Measurements from ENCODE around the gene NUDT6. TPM values are rescaled to one million over a fixed set of nuclear protein-coding genes. Genes with fewer than 3 reads are reported as not detected.
"Not testable (repeated sequence)": the region's sequence is repeated elsewhere in the genome, so short reads cannot be mapped to it uniquely, and the experiment has no call there.

Gene NUDT6
- total RNA-seq, 1 donor from 2014 or later = 9.3 TPM

GRCh38 chr4:122851568-122851967, 70.8 kb downstream of the NUDT6 start:
- peaks cover 9% of the 10 kb centered on the region for H3K4me1 Mint-ChIP-seq
- H3K27ac Mint-ChIP-seq = no peak overlapping the region
- H3K36me3 Mint-ChIP-seq = peaks cover 10% of the 10 kb centered on the region
- DNase-seq (ENCODE audit: low spot score in 2 of 2, unreplicated experiment in 2 of 2) = no peak
- no peaks in the 10 kb centered on the region for H3K27me3 Mint-ChIP-seq (ENCODE audit: low read depth)
- peaks cover 12% of the 10 kb centered on the region for H3K9me3 Mint-ChIP-seq
- TF ChIP-seq CTCF (IDR thresholded peaks at IDR 0.05; ENCODE audit: unreplicated experiment) = no peak
- H3K4me3 Mint-ChIP-seq = no peak overlapping the region

DNA sequence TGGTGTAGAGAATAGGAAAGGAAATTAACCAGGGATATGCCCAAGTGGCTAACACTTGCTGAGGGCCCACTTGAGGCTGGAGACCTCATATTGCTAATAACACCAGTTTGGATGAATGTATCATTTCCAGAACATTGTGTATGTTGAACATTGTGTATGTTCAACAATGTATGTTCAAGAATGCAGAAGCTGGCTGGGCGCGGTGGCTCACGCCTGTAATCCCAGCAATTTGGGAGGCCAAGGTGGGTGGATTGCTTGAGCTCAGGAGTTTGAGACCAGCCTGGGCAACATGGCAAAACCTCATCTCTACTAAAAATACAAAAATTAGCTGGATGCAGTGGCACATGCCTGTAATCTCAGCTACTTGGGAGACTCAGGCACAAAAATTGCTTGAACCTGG, 72.6 kb downstream of the NUDT6 start:
- not testable (repeated sequence) for DNase-seq (ENCODE audit: low spot score in 2 of 2, unreplicated experiment in 2 of 2); H3K27ac Mint-ChIP-seq; H3K4me3 Mint-ChIP-seq; H3K27me3 Mint-ChIP-seq (ENCODE audit: low read depth); H3K4me1 Mint-ChIP-seq
- peaks cover 12% of the 10 kb centered on the region for H3K9me3 Mint-ChIP-seq
- H3K36me3 Mint-ChIP-seq = peaks cover 10% of the 10 kb centered on the region

DNA sequence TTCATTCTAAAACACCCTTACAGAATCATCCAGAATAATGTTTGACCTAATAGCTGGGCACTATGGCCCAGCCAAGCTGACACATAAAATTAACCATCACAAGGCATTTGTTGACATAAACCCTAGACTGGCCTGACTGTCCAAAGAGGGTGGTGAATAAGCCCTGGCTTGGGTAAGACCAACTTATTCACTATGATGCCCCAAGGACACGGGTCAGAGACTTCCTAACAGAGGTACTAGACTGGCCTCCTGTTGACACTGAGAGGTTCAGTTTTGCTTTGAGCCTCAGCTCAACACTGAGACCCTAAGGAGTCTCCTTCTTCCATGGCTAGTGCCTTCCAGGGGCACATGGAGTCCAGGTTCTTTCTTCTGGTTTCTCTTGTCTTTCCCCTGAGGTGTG, 74.5 kb downstream of the NUDT6 start:
- no peak for TF ChIP-seq CTCF (IDR thresholded peaks at IDR 0.05; ENCODE audit: unreplicated experiment)
- no peak overlapping the region for H3K27ac Mint-ChIP-seq
- no peaks in the 10 kb centered on the region for H3K27me3 Mint-ChIP-seq (ENCODE audit: low read depth)
- H3K9me3 Mint-ChIP-seq = peaks cover 12% of the 10 kb centered on the region
- peaks cover 10% of the 10 kb centered on the region for H3K36me3 Mint-ChIP-seq
- H3K4me3 Mint-ChIP-seq = no peak overlapping the region
- DNase-seq (ENCODE audit: low spot score in 2 of 2, unreplicated experiment in 2 of 2) = no peak
- H3K4me1 Mint-ChIP-seq = peaks cover 4% of the 10 kb centered on the region

DNA sequence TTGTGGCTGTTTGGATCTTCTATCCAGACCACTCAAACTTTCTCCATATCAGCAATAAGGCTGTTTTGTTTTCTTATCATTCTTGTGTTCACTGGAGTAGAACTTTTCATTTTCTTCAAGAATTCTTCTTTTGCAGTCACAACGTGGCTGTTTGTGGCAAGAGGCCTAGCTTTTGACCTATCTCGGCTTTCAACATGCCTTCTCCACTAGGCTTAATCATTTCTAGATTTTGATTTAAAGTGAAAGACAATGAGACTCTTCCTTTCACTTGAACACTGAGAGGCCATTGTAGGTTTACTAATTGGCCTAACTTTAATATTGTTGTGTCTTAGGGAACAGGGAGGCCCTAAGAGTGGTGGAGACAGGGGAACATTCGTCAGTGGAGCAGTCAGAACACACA, 76.6 kb downstream of the NUDT6 start:
- H3K9me3 Mint-ChIP-seq = peaks cover 12% of the 10 kb centered on the region
- no peaks in the 10 kb centered on the region for H3K27me3 Mint-ChIP-seq (ENCODE audit: low read depth)
- no peak overlapping the region for H3K27ac Mint-ChIP-seq
- DNase-seq (ENCODE audit: low spot score in 2 of 2, unreplicated experiment in 2 of 2) = no peak
- no peak overlapping the region for H3K4me3 Mint-ChIP-seq
- H3K4me1 Mint-ChIP-seq = peaks cover 4% of the 10 kb centered on the region
- TF ChIP-seq CTCF (IDR thresholded peaks at IDR 0.05; ENCODE audit: unreplicated experiment) = no peak
- H3K36me3 Mint-ChIP-seq = peaks cover 10% of the 10 kb centered on the region

- Mint-ChIP-seq H3K4me1 (peaks cover 4% of the 10 kb centered on the region), H3K36me3 (peaks cover 10% of the 10 kb centered on the region), H3K4me3 (no peak overlapping the region), H3K27me3 (ENCODE audit: low read depth) (no peaks in the 10 kb centered on the region), H3K27ac (no peak overlapping the region), H3K9me3 (peaks cover 12% of the 10 kb centered on the region)
- no peak for TF ChIP-seq CTCF (IDR thresholded peaks at IDR 0.05; ENCODE audit: unreplicated experiment)
- DNase-seq (ENCODE audit: low spot score in 2 of 2, unreplicated experiment in 2 of 2) = no peak
Observed at GRCh38 chr4:122845066-122845465, 77.3 kb downstream of the NUDT6 start.

DNA sequence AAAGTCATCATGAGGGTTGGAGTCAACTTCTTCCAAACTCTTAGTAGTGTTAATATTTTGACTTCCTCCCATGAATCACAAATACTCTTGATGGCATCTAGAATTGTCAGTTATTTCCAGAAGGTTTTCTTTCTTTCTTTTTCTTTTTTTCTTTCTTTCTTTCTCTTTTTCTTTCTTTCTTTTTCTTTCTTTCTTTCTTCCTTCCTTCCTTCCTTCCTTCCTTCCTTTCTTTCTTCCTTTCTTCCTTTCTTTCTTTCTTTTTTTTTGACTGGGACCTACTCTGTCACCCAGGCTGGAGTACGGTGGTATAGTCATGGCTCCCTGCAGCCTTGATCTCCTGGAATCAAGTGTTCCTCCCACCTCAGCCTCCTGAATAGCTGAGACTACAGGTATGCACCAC, 78.0 kb downstream of the NUDT6 start:
- DNase-seq (ENCODE audit: low spot score in 2 of 2, unreplicated experiment in 2 of 2); H3K27ac Mint-ChIP-seq; H3K27me3 Mint-ChIP-seq (ENCODE audit: low read depth); H3K4me1 Mint-ChIP-seq; H3K4me3 Mint-ChIP-seq: not testable (repeated sequence)
- Mint-ChIP-seq H3K9me3 (peaks cover 12% of the 10 kb centered on the region), H3K36me3 (peaks cover 16% of the 10 kb centered on the region)

- no peaks in the 10 kb centered on the region for H3K27me3 Mint-ChIP-seq (ENCODE audit: low read depth)
- TF ChIP-seq CTCF (IDR thresholded peaks at IDR 0.05; ENCODE audit: unreplicated experiment) = no peak
- no peak overlapping the region for H3K27ac Mint-ChIP-seq
- H3K4me1 Mint-ChIP-seq = peaks cover 4% of the 10 kb centered on the region
- H3K4me3 Mint-ChIP-seq = no peak overlapping the region
- DNase-seq (ENCODE audit: low spot score in 2 of 2, unreplicated experiment in 2 of 2) = no peak
- H3K36me3 Mint-ChIP-seq = peaks cover 14% of the 10 kb centered on the region
- H3K9me3 Mint-ChIP-seq = peaks cover 5% of the 10 kb centered on the region
Observed at GRCh38 chr4:122842984-122843531, 79.3 kb downstream of the NUDT6 start.

Data from mesothelial cell of epicardium (in vitro differentiated cells).